ENCODE data around the gene NKAPL.

DNA sequence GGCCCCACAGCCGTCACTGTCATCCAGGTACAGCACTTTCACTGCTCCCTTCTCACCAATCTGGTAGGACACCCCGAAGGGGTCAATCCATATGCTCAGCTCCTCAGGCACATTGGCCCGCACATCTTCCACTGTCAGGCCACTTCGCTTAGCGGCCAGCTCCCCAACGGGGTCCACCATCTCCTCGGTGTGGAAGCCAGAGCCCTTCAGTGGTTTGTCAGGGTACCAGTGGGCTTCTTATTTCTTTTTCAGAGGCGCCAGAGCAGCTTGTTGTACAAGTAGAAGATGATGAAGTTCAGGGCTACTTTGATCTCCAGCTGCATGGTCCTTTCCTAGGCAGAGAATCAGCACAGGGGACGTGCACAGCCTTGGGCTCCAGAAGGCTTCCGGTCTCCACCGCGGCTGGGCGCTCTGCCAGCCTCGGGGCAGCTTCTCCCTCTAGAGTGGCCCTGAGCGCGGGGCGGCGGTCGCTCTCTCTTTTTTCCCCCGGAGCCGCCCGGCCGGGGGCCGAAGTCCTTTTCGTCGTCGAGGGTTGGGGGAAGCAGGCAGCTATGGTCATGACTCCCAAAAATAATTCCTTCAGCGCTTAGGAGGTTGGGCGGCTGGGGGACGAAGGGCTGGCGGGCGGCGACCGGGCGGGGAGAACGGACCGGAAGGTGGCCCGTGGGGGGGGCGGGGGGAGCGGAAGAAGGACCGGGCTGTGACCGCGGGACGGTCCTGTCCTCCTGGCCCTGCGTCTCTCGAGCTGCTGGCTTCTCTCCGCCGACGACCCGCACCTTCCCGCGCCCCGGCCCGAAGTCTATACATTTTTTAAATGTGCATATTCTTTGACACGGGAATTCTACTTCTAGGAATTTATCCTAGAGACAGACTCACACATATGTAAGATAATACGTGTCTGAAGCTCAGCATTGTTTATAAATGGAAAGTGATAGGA, 40.5 kb upstream of the NKAPL start:
- TF ChIP-seq CTCF (IDR thresholded peaks at IDR 0.05; ENCODE audit: extremely low read depth in 1 of 2, insufficient read depth in 1 of 2, low read depth in 1 of 2, low read length in 2 of 2): no peak
- TF ChIP-seq EZH2 (IDR thresholded peaks at IDR 0.05; ENCODE audit: borderline replicate concordance, low read depth, low read length, severe bottlenecking): no peak
- no peak for TF ChIP-seq POLR2A (IDR thresholded peaks at IDR 0.05; ENCODE audit: low read depth, low read length)
